Erythroblast (primary cell): ENCODE measurements around the gene LIN7A.
"Not testable (repeated sequence)": the region's sequence is repeated elsewhere in the genome, so short reads cannot be mapped to it uniquely, and the experiment has no call there.

Experiments used
- DNase-seq, 2 experiments: peaks; one replicate each; lab custom pipeline; 2025; lab: John Stamatoyannopoulos, UW
- GATA1 ChIP-seq: IDR thresholded peaks from 2 replicates; pipeline ENCODE4 v1.6.1; 2011; ENCODE audit warnings: low read depth, mild to moderate bottlenecking, control low read depth, low read length, moderate library complexity
- POLR2A ChIP-seq: IDR thresholded peaks from 2 replicates; pipeline ENCODE4 v1.6.1; 2011; ENCODE audit warnings: mild to moderate bottlenecking, low read length

The LIN7A gene

GRCh38 chr12:80895240-80895639 is 42.5 kb downstream of the LIN7A start:
- no peak for TF ChIP-seq GATA1
- TF ChIP-seq POLR2A: no peak
- DNase-seq: no peak

DNA sequence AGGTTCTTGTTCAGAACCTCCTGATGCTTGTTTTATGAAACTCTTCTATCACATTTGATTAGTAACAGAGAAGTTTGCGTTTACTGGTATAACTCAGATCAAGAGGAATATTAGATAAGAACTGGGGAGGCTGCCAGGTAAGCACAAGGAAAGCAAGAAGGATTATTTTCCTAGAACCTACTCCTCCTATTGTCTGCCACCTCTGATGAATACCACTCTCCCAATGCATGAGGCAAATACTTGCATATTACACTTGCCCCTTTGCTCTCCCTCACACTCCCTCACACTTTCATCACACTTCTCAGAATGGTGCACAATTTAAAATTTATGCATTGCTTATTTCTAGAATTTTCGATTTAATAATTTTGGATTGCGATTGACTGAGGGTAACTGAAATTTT is 43.6 kb downstream of the LIN7A start:
- DNase-seq: no peak
- no peak for TF ChIP-seq GATA1
- no peak for TF ChIP-seq POLR2A

- no peak for TF ChIP-seq POLR2A
- no peak for TF ChIP-seq GATA1
- DNase-seq: no peak
These were observed 44.9 kb downstream of the LIN7A start for GRCh38 chr12:80892597-80893445.

GRCh38 chr12:80884651-80885050 is 53.1 kb downstream of the LIN7A start:
- TF ChIP-seq POLR2A (no peak), GATA1 (no peak)
- no peak for DNase-seq

GRCh38 chr12:80881106-80881505 is 56.6 kb downstream of the LIN7A start:
- TF ChIP-seq POLR2A (no peak), GATA1 (no peak)
- no peak for DNase-seq

DNA sequence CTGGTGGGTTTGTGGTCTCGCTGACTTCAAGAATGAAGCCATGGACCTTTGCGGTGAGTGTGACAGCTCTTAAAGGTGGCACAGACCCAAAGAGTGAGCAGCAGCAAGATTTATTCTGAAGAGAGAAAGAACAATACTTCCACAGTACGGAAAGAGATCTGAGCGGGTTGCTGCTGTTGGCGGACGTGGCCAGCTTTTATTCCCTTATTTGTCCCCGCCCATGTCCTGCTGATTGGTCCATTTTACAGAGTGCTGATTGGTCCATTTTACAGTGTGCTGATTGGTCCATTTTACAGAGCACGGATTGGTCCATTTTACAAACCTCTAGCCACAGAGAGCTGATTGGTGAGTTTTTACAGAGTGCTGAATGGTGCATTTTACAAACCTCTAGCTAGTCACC is 59.3 kb downstream of the LIN7A start:
- DNase-seq: not testable (repeated sequence)

GRCh38 chr12:80877721-80878265 is 59.9 kb downstream of the LIN7A start:
- DNase-seq: no peak
- TF ChIP-seq POLR2A: no peak
- TF ChIP-seq GATA1: no peak

DNA sequence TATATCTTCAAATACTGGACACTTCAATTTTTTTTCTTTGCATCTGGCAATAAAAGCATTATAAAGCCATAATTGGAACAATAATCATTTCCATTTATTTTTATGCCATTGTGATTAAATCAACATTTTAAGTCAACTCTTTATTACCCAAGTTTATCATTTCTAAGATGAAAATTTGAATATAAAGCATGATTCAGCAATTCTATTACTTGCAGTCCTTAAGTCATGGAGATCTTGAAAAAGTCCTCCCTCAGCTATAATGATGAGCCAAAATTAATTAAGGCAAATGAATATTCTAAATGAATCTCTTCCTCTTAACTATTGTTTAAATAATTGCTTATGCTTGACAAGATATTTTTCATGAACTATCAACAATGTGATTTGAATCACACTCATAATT is 65.7 kb downstream of the LIN7A start:
- TF ChIP-seq GATA1: no peak
- no peak for TF ChIP-seq POLR2A
- DNase-seq: no peak

GRCh38 chr12:80869264-80869663 is 68.5 kb downstream of the LIN7A start:
- no peak for DNase-seq
- TF ChIP-seq GATA1: no peak
- TF ChIP-seq POLR2A: no peak

- DNase-seq: no peak
- no peak for TF ChIP-seq GATA1
- no peak for TF ChIP-seq POLR2A
These were observed 69.2 kb downstream of the LIN7A start for GRCh38 chr12:80868576-80868975.

DNA sequence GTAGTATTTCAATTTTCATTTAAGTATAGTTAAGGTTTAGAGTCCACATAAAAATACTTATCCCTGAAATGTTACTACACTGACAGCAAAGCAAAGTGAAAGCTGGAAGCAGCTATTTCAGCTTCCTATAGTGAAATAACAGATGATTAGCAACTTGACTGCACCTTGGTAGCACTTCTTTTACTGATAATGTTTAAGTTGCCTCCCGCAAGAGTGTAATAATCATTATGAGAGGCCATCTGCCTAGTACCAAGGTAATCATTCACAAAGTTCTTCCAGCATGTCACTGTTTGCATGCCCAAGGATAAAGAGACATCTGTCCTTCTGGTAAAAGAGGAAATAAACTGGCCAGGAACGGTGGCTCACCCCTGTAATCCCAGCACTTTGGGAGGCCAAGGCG is 69.8 kb downstream of the LIN7A start:
- DNase-seq: no peak
- no peak for TF ChIP-seq POLR2A
- TF ChIP-seq GATA1: no peak

GRCh38 chr12:80864046-80864735 is 73.5 kb downstream of the LIN7A start:
- TF ChIP-seq GATA1: no peak
- no peak for TF ChIP-seq POLR2A
- DNase-seq: no peak

GRCh38 chr12:80862531-80862930 is 75.2 kb downstream of the LIN7A start:
- DNase-seq: no peak

DNA sequence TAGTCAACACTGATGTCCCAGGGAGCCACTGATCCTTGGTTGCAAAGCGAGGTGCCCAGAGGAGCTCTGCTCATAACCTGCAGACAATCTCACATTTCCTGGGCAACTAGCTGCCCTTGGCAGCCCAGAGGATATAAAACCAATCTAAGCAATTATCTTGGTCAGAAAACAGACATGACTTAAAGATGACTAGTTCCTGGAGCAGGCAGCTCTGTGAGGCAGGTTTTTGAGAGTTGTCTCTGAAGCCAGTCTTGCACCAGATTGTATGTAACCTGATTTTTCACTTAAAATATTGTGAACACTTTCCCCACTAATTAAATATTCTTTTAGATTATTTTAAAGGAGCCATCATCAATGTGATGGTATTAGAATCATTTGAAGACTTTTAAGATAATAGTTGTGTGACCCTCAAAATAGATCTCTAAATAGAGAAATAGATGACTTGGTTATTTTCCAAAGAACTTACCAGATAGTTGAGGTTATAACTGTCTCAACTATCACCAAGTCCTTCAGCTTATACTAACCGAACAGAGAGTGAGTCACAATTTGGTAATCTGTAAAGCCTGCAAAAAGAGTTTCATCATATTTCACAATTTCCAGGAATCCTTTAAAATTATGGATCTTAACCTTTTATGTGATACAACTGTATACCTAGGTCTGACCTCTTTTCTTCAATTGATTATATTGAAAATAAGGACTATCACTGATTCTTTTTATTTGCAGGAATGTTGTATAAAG is 75.9 kb downstream of the LIN7A start:
- no peak for DNase-seq
- no peak for TF ChIP-seq GATA1
- no peak for TF ChIP-seq POLR2A

More at GRCh38 chr12:80862531-80862930, 75.2 kb downstream of the LIN7A start:
- TF ChIP-seq GATA1: no peak
